ENCODE data around the gene ZNF37A. TPM values are rescaled to one million over a fixed set of nuclear protein-coding genes. Genes with fewer than 3 reads are reported as not detected.
"Not testable (repeated sequence)": the region's sequence is repeated elsewhere in the genome, so short reads cannot be mapped to it uniquely, and the experiment has no call there.

ZNF37A gene
- total RNA-seq, 1 donor from 2014 or later = 6.5 TPM

GRCh38 chr10:38147686-38148085, 53.5 kb downstream of the ZNF37A start:
- no peak for DNase-seq (ENCODE audit: low read depth in 2 of 2)

GRCh38 chr10:38150891-38151463, 56.8 kb downstream of the ZNF37A start:
- not testable (repeated sequence) for DNase-seq (ENCODE audit: low read depth in 2 of 2)

- DNase-seq (ENCODE audit: low read depth in 2 of 2) = no peak
These were observed 62.5 kb downstream of the ZNF37A start for GRCh38 chr10:38156416-38157269.

GRCh38 chr10:38157270-38157685, 63.1 kb downstream of the ZNF37A start:
- no peak for DNase-seq (ENCODE audit: low read depth in 2 of 2)

- no peak for DNase-seq (ENCODE audit: low read depth in 2 of 2)
These were observed 64.9 kb downstream of the ZNF37A start for GRCh38 chr10:38159004-38159403.

GRCh38 chr10:38163617-38164016, 69.5 kb downstream of the ZNF37A start:
- DNase-seq (ENCODE audit: low read depth in 2 of 2) = no peak

- DNase-seq (ENCODE audit: low read depth in 2 of 2) = no peak
These were observed 80.2 kb downstream of the ZNF37A start for GRCh38 chr10:38174336-38174735.

- no peak for DNase-seq (ENCODE audit: low read depth in 2 of 2)
These were observed 90.3 kb downstream of the ZNF37A start for GRCh38 chr10:38184477-38184876.

Other genes starting within 250 kb of the ZNF37A start
- 2.8 and 5.6 TPM in 2 replicates for gene ZNF248, start 236.7 kb upstream of the ZNF37A start, total RNA-seq
- 3.3 and 6.0 TPM in 2 replicates for gene ZNF25, start 117.7 kb upstream of the ZNF37A start, total RNA-seq
- gene ZNF33A, start 83.7 kb upstream of the ZNF37A start, total RNA-seq = 9.4 and 22.0 TPM in 2 replicates

All from lung microvascular endothelial cell (primary cell).